ENCODE results near the gene BEND3.

Gene BEND3

DNA sequence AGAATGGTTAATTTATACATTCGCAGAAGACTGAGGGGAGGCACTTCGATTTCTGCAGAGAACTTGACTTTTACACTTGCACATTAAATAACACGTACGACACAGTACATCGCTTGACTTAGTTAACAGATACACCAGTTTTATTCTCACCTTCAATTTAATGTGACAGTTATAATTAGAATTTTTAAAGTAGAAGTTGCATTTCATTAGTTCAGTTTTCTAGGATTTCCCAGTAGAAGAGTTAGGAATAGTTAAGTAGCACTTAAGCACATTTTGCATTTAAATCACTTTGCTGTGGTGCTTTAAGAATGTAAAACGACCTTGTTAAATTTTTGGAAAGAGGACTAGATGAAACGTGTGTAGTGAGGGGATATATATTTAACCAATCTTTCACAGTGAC lies 1.6 kb upstream of the BEND3 start:
- no peak for DNase-seq
- peak overlapping the region; percentile 80 for H3K4me3 Mint-ChIP-seq

GRCh38 chr6:107116328-107116892 lies 1.1 kb upstream of the BEND3 start:
- Mint-ChIP-seq H3K27ac (peak overlapping the region; percentile 97), H3K27me3 (ENCODE audit: low read depth, poor library complexity) (no peaks in the 10 kb centered on the region), H3K4me3 (peak overlapping the region; percentile 80), H3K9me3 (no peaks in the 10 kb centered on the region), H3K36me3 (ENCODE audit: low read depth) (peaks cover 9% of the 10 kb centered on the region), H3K4me1 (peaks cover 44% of the 10 kb centered on the region)
- no peak for TF ChIP-seq CTCF (IDR thresholded peaks at IDR 0.05)
- peak; percentile 39 for DNase-seq

More for the DNA sequence above, 1.6 kb upstream of the BEND3 start:
- TF ChIP-seq CTCF (IDR thresholded peaks at IDR 0.05), result no peak
- Mint-ChIP-seq H3K27me3 (ENCODE audit: low read depth, poor library complexity) (no peaks in the 10 kb centered on the region), H3K9me3 (no peaks in the 10 kb centered on the region), H3K36me3 (ENCODE audit: low read depth) (peaks cover 3% of the 10 kb centered on the region), H3K27ac (peak overlapping the region; percentile 97), H3K4me1 (peaks cover 47% of the 10 kb centered on the region)

DNA sequence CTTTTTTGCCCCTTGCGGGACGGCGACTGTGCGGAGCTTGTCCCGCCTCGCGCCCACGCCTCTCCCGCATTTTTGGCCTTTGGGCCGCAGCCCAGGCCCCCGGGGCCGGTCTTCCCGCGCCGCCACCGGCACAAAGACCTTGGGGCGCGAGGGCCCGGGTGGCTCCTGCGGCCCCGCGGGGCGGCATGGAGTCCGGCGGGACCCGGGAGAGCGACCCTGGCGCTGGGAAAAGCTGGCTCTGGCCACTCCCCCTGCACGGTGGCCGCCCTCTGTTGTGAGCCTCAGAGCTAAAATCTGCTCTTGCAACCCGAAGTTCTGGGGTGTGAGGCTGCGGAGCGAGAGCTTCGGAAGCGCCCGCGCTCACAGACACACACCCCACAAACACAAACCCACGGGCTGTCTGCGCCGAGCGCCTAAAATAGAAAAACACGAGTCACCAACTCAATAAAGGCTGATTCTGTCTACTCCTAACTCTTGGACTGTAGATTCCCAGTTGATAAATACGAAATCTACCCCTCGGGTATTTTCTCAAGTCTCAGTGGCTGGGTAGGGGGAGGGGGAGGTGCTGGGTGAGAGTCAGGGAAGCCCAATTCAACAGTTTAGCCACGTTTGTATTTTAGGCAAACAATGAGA lies 496 bp upstream of the BEND3 start:
- peak; percentile 84 for DNase-seq
- Mint-ChIP-seq H3K27me3 (ENCODE audit: low read depth, poor library complexity) (no peaks in the 10 kb centered on the region), H3K4me1 (peaks cover 39% of the 10 kb centered on the region)

GRCh38 chr6:107114213-107114925 lies 946 bp downstream of the BEND3 start:
- Mint-ChIP-seq H3K36me3 (ENCODE audit: low read depth) (peaks cover 16% of the 10 kb centered on the region), H3K4me3 (peak overlapping the region; percentile 91), H3K27ac (peak overlapping the region; percentile 59), H3K9me3 (no peaks in the 10 kb centered on the region), H3K27me3 (ENCODE audit: low read depth, poor library complexity) (no peaks in the 10 kb centered on the region), H3K4me1 (peaks cover 43% of the 10 kb centered on the region)
- DNase-seq, result peak; percentile 90
- peak; percentile 59 for TF ChIP-seq CTCF (IDR thresholded peaks at IDR 0.05)

More for the DNA sequence above, 496 bp upstream of the BEND3 start:
- Mint-ChIP-seq H3K4me3 (peak overlapping the region; percentile 80), H3K9me3 (no peaks in the 10 kb centered on the region), H3K27ac (peak overlapping the region; percentile 97), H3K36me3 (ENCODE audit: low read depth) (peaks cover 12% of the 10 kb centered on the region)
- no peak for TF ChIP-seq CTCF (IDR thresholded peaks at IDR 0.05)

DNA sequence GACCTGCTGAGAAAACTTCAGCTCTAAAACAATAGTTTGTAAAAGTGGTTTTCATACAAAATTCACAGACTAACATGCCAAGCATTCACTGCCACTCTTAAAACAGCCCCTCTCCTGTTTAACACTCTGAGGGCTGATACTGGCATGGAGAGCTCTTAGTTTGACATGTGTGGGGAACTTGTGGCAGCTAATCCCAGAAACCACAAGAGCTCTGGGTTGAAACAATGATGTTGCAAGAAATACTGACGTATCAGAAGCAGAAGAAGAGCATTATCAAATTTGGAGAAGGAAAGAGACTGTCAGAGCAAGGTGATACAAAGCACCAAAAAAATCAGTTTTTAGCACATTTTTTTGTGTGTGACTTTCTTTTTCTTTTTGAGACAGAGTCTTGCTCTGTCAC lies 5.1 kb downstream of the BEND3 start:
- Mint-ChIP-seq H3K27me3 (ENCODE audit: low read depth, poor library complexity) (no peaks in the 10 kb centered on the region), H3K36me3 (ENCODE audit: low read depth) (peaks cover 21% of the 10 kb centered on the region), H3K27ac (no peak overlapping the region), H3K9me3 (no peaks in the 10 kb centered on the region), H3K4me3 (no peak overlapping the region), H3K4me1 (peaks cover 37% of the 10 kb centered on the region)
- TF ChIP-seq CTCF (IDR thresholded peaks at IDR 0.05), result no peak
- DNase-seq, result no peak
